CD4-positive, alpha-beta T cell treated with Interleukin-15 for 1 hour (primary cell): ENCODE data around the gene KCNH3.

Experiments
- DNase-seq: peaks from one replicate; pipeline ENCODE4 v3.0.0-alpha.2; 2020

KCNH3 gene

GRCh38 chr12:49565406-49566265, 26.8 kb downstream of the KCNH3 start:
- no peak for DNase-seq

- no peak for DNase-seq
Measured at GRCh38 chr12:49566361-49566760, 27.5 kb downstream of the KCNH3 start.

- DNase-seq: no peak
Measured at GRCh38 chr12:49567302-49567610, 28.4 kb downstream of the KCNH3 start.

- DNase-seq: peak; percentile 91
Measured at GRCh38 chr12:49567611-49568441, 29.0 kb downstream of the KCNH3 start, which contains the start of gene MCRS1. Gene MCRS1 (minus strand): TSS chr12:49568142. CDS start chr12:49566731, 1,411 bp downstream.

GRCh38 chr12:49568442-49569162, 29.8 kb downstream of the KCNH3 start:
- no peak for DNase-seq

GRCh38 chr12:49577589-49578315, 38.9 kb downstream of the KCNH3 start:
- DNase-seq: no peak

GRCh38 chr12:49578471-49579112, 39.8 kb downstream of the KCNH3 start:
- DNase-seq: no peak

GRCh38 chr12:49580572-49581535, 42.0 kb downstream of the KCNH3 start:
- DNase-seq: peak; percentile 49

- DNase-seq: no peak
Measured at GRCh38 chr12:49582201-49582600, 43.4 kb downstream of the KCNH3 start.

GRCh38 chr12:49582850-49583249, 44.0 kb downstream of the KCNH3 start:
- no peak for DNase-seq

- no peak for DNase-seq
Measured at GRCh38 chr12:49583366-49584094, 44.7 kb downstream of the KCNH3 start.

GRCh38 chr12:49584591-49584990, 45.8 kb downstream of the KCNH3 start:
- no peak for DNase-seq

GRCh38 chr12:49585477-49586459, 46.9 kb downstream of the KCNH3 start:
- no peak for DNase-seq

GRCh38 chr12:49587174-49587908, 48.5 kb downstream of the KCNH3 start:
- DNase-seq: no peak

- DNase-seq: no peak
Measured at GRCh38 chr12:49588281-49588680, 49.5 kb downstream of the KCNH3 start.

GRCh38 chr12:49588721-49589516, 50.1 kb downstream of the KCNH3 start:
- no peak for DNase-seq

- no peak for DNase-seq
Measured at GRCh38 chr12:49598527-49598926, 59.7 kb downstream of the KCNH3 start.
